Activated B cell treated with CpG ODN at 0.5 μM for 24 hours (primary cell): ENCODE data around the gene SCAPER. TPM values are rescaled to one million over a fixed set of nuclear protein-coding genes. Genes with fewer than 3 reads are reported as not detected.
"Not testable (repeated sequence)": the region's sequence is repeated elsewhere in the genome, so short reads cannot be mapped to it uniquely, and the experiment has no call there.

Experiments
- ATAC-seq: fragments of 200-7000 bp; cut with Tn5 transposase; one replicate; pipeline ENCODE4 v1.10.0; 2021; ENCODE audit warnings: low read depth, mild to moderate bottlenecking, moderate library complexity
- CTCF ChIA-PET: fragments of 350-600 bp; sonication (Branson Sonifier 250); formaldehyde crosslinking; loops from one replicate; lab custom pipeline; 2021; ENCODE audit warnings: antibody characterized with exemption; lab: Charles Lee
- POLR2A ChIA-PET: fragments of 350-600 bp; sonication (Branson Sonifier 250); formaldehyde crosslinking; loops from one replicate; lab custom pipeline; 2021; ENCODE audit warnings: antibody characterized with exemption; lab: Charles Lee
- DNase-seq: peaks from one replicate; pipeline ENCODE4 v3.0.0; 2022
- H3K27ac Mint-ChIP-seq: one replicate; pipeline ENCODE4 v1.8.0; 2020; ENCODE audit warnings: mixed read lengths
- H3K27me3 Mint-ChIP-seq: one replicate; pipeline ENCODE4 v1.8.0; 2021; ENCODE audit warnings: mixed read lengths
- H3K36me3 Mint-ChIP-seq: one replicate; pipeline ENCODE4 v1.8.0; 2021; ENCODE audit warnings: low read depth, mixed read lengths
- H3K4me1 Mint-ChIP-seq: one replicate; pipeline ENCODE4 v1.8.0; 2021; ENCODE audit warnings: mixed read lengths
- H3K4me3 Mint-ChIP-seq: one replicate; pipeline ENCODE4 v1.8.0; 2020; ENCODE audit warnings: mild to moderate bottlenecking, mixed read lengths
- H3K9me3 Mint-ChIP-seq: one replicate; pipeline ENCODE4 v1.8.0; 2020; ENCODE audit warnings: mixed read lengths
- CTCF ChIP-seq: fragments of 200-600 bp; IDR thresholded peaks from one replicate; pipeline ENCODE4 v1.8.0; 2022; ENCODE audit warnings: antibody characterized with exemption, mild to moderate bottlenecking
- intact Hi-C: fragments of 100-400 bp; cut with micrococcal nuclease; formaldehyde crosslinking; loops from one replicate; pipeline ENCODE4 v1.15.1; 2024
- total RNA-seq: library from RNA; stranded (reverse); gene quantifications from 2 replicates; pipeline ENCODE4 v1.2.3, GENCODE V29; 2022

The SCAPER gene
- total RNA-seq, 1 donor from 2014 or later: 38.8 TPM

DNA sequence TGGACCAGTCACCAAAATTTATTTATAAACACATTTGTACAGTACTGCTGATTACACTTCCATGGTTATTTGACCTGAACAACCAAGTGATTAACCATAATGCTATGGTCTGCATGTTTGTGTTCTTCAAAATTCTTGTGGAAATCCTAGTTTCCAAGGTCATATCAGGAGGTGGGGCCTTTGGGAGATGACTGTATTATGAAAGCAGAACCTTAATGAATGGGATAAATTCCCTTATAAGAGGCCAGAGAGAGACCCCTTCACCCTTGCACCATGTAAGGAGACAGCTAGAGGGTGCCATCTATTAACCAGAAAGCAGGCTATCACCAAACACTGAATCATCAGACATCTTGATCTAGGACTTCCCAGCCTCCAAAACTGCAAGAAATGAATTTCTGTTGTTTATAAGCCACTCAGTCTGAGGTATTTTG lies 1.9 kb downstream of the SCAPER start:
- intact Hi-C loops: loop anchor here (1.0 to 10.0 kb wide), 7 partner anchors 32 to 642 kb away; partner anchors contain the start of genes HMG20A and PEAK1
- Mint-ChIP-seq H3K4me3 (peak overlapping the region; percentile 94), H3K36me3 (peaks cover 6% of the 10 kb centered on the region), H3K27me3 (no peaks in the 10 kb centered on the region), H3K27ac (peak overlapping the region; percentile 87), H3K4me1 (peaks cover 38% of the 10 kb centered on the region), H3K9me3 (no peaks in the 10 kb centered on the region)
- POLR2A ChIA-PET: interaction anchor here (1.0 to 2.9 kb wide), 2 partner anchors 28 to 36 kb away, joined by 4 to 27 read pairs; partner anchors contain the start of gene RCN2
- no peak for TF ChIP-seq CTCF
- CTCF ChIA-PET: interaction anchor here (0.8 to 3.3 kb wide), 6 partner anchors 114 to 215 kb away, joined by 3 to 29 read pairs (median 6); no protein-coding TSS in a partner anchor
- DNase-seq (no peak), ATAC-seq (peak; percentile 20)

GRCh38 chr15:76901965-76902364 lies 3.2 kb downstream of the SCAPER start:
- Mint-ChIP-seq H3K27ac (no peak overlapping the region), H3K4me3 (no peak overlapping the region), H3K9me3 (no peaks in the 10 kb centered on the region), H3K4me1 (peaks cover 31% of the 10 kb centered on the region), H3K27me3 (no peaks in the 10 kb centered on the region), H3K36me3 (peaks cover 8% of the 10 kb centered on the region)
- ChIA-PET CTCF (interaction anchor here (0.9 to 3.3 kb wide), 2 partner anchors 130 to 641 kb away, joined by 4 to 29 read pairs; no protein-coding TSS in a partner anchor), POLR2A (no interaction called here)
- ATAC-seq (no peak), DNase-seq (no peak)
- TF ChIP-seq CTCF: no peak
- intact Hi-C loops: loop anchor here (5.0 to 10.0 kb wide), 4 partner anchors 285 to 643 kb away; partner anchors contain the start of genes HMG20A and PEAK1

- DNase-seq, H3K4me3 Mint-ChIP-seq, H3K27me3 Mint-ChIP-seq, POLR2A ChIA-PET, H3K27ac Mint-ChIP-seq, ATAC-seq, H3K9me3 Mint-ChIP-seq, CTCF ChIA-PET: not testable (repeated sequence)
- H3K4me1 Mint-ChIP-seq: peaks cover 25% of the 10 kb centered on the region
- intact Hi-C loops: loop anchor here (5.0 to 10.0 kb wide), 4 partner anchors 287 to 645 kb away; partner anchors contain the start of genes HMG20A and PEAK1
- H3K36me3 Mint-ChIP-seq: peaks cover 13% of the 10 kb centered on the region
These were observed 5.2 kb downstream of the SCAPER start for GRCh38 chr15:76899931-76900310.

GRCh38 chr15:76899176-76899930 lies 5.8 kb downstream of the SCAPER start:
- Mint-ChIP-seq H3K36me3 (peaks cover 16% of the 10 kb centered on the region), H3K4me1 (peaks cover 27% of the 10 kb centered on the region)
- H3K9me3 Mint-ChIP-seq, intact Hi-C loops, H3K4me3 Mint-ChIP-seq, H3K27ac Mint-ChIP-seq, H3K27me3 Mint-ChIP-seq, ATAC-seq, DNase-seq, CTCF ChIA-PET, POLR2A ChIA-PET: not testable (repeated sequence)

DNA sequence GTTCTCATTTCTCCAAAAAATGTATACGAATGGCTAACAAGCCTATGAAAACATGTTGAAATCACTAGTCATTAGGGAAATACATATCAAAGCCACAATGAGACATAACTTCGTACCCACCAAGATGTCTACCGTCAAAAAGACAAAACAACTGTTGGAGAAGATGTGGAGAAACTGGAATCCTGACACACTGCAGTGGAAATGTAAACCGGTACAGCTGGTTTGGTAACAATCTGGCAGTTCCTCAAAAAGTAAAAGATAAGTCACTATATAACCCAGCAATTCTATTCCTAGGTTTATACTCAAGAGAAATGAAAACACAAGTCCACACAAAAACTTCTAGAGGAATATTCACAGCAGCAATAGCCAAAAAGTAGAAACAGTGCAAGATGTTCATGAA lies 7.0 kb downstream of the SCAPER start:
- Mint-ChIP-seq H3K4me1 (peaks cover 18% of the 10 kb centered on the region), H3K27ac (no peak overlapping the region), H3K27me3 (no peaks in the 10 kb centered on the region), H3K36me3 (peaks cover 23% of the 10 kb centered on the region), H3K4me3 (no peak overlapping the region), H3K9me3 (peaks cover 2% of the 10 kb centered on the region)
- no peak for TF ChIP-seq CTCF
- ChIA-PET CTCF (no interaction called here), POLR2A (no interaction called here)
- DNase-seq (no peak), ATAC-seq (no peak)
- intact Hi-C loops: no loop called here

GRCh38 chr15:76894174-76894573 lies 11.0 kb downstream of the SCAPER start:
- ATAC-seq (no peak), DNase-seq (no peak)
- H3K4me1 Mint-ChIP-seq: peaks cover 21% of the 10 kb centered on the region
- H3K27ac Mint-ChIP-seq: no peak overlapping the region
- no peak for TF ChIP-seq CTCF
- no peak overlapping the region for H3K4me3 Mint-ChIP-seq
- ChIA-PET POLR2A (no interaction called here), CTCF (no interaction called here)
- no peaks in the 10 kb centered on the region for H3K27me3 Mint-ChIP-seq
- peaks cover 2% of the 10 kb centered on the region for H3K9me3 Mint-ChIP-seq
- intact Hi-C loops: no loop called here
- H3K36me3 Mint-ChIP-seq: peaks cover 38% of the 10 kb centered on the region

DNA sequence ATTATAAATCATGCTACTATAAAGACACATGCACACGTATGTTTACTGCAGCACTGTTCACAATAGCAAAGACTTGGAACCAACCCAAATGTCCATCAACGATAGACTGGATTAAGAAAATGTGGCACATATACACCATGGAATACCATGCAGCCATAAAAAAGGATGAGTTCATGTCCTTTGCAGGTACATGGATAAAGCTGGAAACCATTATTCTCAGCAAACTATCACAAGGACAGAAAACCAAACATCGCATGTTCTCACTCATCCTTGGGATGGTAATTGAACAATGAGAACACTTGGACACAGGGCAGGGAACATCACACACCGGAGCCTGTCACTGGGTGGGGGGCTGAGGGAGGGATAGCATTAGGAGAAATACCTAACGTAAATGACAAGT lies 12.3 kb downstream of the SCAPER start:
- H3K27me3 Mint-ChIP-seq, CTCF ChIA-PET, H3K4me3 Mint-ChIP-seq, ATAC-seq, POLR2A ChIA-PET, H3K27ac Mint-ChIP-seq, H3K9me3 Mint-ChIP-seq, DNase-seq, intact Hi-C loops: not testable (repeated sequence)
- H3K4me1 Mint-ChIP-seq: peaks cover 22% of the 10 kb centered on the region
- H3K36me3 Mint-ChIP-seq: peaks cover 34% of the 10 kb centered on the region

DNA sequence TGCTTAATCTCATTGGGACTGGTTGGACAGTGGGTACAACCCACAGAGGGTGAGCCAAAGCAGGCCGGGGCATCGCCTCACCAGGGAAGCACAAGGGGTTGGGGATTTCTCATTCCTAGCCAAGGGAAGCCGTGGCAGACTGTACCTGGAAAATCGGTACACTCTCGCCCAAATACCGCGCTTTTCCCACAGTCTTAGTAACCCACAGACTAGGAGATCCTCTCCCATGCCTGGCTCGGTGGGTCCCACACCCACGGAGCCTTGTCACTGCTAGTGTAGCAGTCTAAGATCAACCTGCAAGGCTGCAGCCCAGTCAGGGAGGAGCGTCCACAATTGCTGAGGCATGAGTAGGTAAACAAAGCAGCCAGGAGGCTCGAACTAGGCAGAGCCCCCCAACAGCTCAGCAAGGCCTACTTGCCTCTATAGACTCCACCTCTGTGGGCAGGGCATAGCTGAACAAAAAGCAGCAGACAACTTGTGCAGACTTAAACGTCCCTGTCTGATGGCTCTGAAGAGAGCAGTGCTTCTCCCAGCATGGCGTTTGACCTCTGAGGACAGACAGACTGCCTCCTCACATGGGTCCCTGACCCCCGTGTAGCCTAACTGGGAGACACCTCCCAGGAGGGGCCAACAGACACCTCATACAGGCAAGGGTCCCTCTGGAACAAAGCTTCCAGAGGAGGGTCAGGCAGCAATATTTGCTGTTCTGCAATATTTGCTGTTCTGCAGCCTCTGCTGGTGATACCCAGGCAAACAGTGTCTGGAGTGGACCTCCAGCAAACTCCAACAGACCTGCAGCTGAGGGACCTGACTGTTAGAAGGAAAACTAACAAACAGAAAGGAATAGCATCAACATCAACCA lies 17.6 kb downstream of the SCAPER start:
- H3K27ac Mint-ChIP-seq, POLR2A ChIA-PET, intact Hi-C loops, H3K9me3 Mint-ChIP-seq, H3K4me1 Mint-ChIP-seq, H3K4me3 Mint-ChIP-seq, DNase-seq, CTCF ChIA-PET, ATAC-seq, H3K27me3 Mint-ChIP-seq: not testable (repeated sequence)
- peaks cover 29% of the 10 kb centered on the region for H3K36me3 Mint-ChIP-seq
